GM12874 (cell line): ENCODE data around the gene MYO18B.

Source experiments
- TF ChIP-seq, protein P1 (sequence below): IDR thresholded peaks from 2 replicates; pipeline ENCODE4 v1.5.1; 2011; ENCODE audit warnings: low read depth, mild to moderate bottlenecking, control low read depth, low read length, moderate library complexity; ENCODE audit not compliant: insufficient read depth

Gene MYO18B

DNA sequence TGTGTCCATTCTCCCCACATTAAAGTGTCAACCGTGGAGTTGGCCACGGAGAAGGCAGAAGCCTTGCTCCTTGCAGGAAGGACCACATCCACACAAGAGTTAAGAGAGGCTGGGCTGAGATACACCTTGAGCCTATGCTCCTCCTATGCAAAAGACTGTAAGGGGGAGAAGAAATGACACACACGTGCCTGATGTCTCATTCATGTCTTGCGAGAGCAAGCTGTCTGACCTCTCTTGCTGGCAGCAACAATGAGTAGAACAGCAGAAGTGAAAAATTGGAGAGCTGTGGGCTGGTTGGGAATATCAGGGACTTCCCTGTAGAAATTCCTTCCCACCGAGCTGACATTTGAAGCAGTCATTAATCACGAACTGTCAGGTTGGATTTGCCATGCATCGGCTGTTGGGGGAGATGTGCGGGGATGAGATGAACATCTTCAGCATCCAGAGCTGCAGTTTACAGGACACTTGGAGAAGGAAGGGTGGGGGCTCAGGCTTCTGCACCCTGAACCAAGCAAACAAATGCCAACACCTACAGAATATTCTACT lies 139.3 kb downstream of the MYO18B start:
- TF ChIP-seq, protein P1, sequence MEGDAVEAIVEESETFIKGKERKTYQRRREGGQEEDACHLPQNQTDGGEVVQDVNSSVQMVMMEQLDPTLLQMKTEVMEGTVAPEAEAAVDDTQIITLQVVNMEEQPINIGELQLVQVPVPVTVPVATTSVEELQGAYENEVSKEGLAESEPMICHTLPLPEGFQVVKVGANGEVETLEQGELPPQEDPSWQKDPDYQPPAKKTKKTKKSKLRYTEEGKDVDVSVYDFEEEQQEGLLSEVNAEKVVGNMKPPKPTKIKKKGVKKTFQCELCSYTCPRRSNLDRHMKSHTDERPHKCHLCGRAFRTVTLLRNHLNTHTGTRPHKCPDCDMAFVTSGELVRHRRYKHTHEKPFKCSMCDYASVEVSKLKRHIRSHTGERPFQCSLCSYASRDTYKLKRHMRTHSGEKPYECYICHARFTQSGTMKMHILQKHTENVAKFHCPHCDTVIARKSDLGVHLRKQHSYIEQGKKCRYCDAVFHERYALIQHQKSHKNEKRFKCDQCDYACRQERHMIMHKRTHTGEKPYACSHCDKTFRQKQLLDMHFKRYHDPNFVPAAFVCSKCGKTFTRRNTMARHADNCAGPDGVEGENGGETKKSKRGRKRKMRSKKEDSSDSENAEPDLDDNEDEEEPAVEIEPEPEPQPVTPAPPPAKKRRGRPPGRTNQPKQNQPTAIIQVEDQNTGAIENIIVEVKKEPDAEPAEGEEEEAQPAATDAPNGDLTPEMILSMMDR = no peak

DNA sequence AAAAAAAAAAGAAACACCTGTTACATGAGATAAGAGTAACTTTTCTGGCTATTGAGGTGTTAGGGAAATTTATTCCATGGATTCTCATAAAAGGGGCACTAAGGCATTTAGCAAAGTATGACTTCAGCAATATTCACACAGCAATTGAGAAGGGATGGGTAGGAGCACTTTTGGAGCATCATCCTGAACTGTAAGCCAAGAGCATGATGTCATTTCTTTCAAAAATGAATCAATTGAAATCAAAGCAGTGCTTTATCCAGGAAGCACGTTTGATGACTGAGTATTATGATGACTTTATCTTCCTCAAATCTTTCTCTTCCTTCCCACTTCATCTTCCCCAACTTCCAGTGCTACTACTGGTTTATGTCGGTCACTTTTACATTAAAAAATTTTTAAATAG lies 140.4 kb downstream of the MYO18B start:
- TF ChIP-seq, protein P1 = no peak

DNA sequence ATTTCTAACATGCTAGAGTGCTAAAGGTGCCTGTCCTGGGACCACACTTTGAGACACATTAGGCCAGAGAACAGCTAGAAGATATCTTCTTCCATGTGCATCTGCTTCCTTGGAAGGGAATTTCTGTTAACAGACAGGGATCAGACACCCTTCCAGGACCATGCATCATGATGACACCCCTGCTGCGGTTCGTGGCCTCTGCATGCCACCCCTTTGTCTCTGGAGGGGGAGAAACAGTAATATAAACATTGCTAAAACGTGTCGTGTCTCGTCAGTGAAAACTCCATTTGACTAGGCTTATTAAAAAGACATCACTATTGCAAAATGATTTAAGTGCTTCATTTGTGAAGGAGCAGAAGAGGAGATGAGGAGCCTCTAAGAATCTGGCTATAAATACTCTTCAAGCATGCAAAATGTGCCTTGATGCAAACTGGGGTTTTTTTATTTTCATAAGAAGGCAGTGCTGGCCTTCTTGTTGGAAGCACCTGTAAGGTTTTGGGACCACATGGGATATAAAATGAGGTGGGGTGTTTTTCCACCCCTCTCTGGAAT lies 141.6 kb downstream of the MYO18B start:
- TF ChIP-seq, protein P1 = no peak

DNA sequence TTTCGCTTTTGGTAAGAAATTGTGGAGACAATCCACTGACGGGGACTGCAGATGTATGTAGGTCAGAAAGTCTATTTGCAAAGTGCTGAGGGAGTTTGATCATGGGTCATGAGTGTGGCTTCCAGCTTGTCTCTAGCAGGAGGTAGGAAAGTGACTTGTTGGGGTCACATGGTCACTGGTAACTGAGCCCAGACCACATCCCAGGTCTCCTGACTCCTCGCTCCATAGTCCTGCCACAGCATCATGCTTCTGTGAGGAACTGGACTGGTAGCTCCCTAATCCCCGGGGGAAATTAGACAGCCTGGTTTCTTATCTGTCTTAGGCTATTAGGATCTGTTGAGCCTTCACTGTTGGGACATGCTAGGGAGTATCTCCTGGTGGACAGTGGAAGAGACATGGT lies 142.1 kb downstream of the MYO18B start:
- TF ChIP-seq, protein P1 = no peak

DNA sequence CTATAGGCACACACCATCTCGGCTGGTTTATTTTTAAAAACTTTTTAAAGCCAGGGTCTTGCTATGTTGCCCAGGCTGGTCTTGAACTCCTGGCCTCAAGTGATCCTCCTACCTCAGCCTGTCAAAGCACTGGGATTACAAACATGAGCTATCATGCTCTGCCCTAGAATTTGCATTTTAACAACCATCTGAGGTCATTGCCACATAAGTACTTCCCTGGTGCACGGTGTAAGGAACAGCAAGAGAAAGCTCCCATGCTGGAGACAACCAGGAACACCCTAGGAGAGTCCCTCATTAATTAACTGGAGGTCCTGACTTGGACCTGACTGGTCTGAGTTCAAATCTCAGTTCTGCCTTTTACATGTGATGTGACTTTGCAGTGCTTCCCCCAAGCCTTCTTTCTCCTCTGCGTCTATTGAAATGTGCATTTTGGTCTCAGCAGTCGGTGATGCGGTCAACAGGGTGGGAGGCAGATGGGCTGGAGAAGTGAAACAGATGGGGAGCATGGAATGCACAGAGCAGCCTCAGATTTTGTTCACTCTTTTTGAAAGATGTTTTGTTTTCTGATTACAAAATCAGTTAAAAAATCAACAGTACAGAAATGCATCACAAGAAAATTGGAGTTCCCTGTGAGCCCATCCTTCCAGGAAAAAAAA lies 146.5 kb downstream of the MYO18B start:
- TF ChIP-seq, protein P1 = no peak

DNA sequence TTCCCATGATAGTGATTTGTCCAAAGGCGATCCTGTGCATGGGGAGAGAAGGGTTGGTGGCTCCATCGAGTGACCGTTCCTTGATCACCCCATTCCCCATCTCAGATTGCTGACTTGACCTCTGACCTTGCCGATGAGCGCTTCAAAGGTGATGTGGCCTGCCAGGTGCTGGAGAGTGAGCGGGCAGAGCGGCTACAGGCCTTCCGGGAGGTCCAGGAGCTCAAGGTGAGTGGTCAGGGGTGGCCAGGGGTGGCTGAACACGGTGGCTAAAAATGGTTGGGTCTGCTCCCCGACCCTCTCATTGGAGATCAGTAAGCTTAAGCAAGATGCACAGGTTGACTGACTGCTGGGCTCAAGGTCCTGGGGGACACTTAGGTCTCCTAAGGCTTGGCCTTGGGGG lies 148.7 kb downstream of the MYO18B start:
- TF ChIP-seq, protein P1 = no peak

DNA sequence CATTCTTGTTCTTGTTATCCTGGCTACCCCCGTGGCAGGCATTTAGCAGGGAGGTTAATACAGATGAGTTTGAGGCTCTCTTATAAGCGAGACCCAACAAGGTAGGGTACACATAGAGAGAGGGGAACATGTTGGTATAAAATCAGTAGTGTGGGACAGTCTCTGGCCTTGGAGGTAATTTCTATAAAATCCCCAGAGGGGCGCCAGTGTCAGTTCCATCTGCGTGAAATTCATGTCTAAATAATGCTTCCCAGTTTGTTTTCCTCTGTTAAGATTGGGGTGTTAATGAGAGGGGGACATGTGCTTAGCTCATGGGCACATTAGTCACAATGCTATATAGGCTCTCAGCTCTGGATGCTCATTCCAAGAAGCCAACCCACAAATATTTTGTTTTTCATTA lies 150.7 kb downstream of the MYO18B start:
- TF ChIP-seq, protein P1 = no peak
